Activated CD8-positive, alpha-beta memory T cell treated with anti-CD3 and anti-CD28 coated beads for 48 hours (primary cell): Measurements from ENCODE around the gene ZEB2.
"Not testable (repeated sequence)": the region's sequence is repeated elsewhere in the genome, so short reads cannot be mapped to it uniquely, and the experiment has no call there.

Experiments used
- DNase-seq, 3 experiments: peaks; one replicate each; pipeline ENCODE4 v3.0.0-alpha.2; 2020; ENCODE audit warnings: low read depth in 2 of 3, low spot score in 2 of 3

The ZEB2 gene

GRCh38 chr2:144389930-144390311, 130.0 kb downstream of the ZEB2 start:
- no peak for DNase-seq

DNA sequence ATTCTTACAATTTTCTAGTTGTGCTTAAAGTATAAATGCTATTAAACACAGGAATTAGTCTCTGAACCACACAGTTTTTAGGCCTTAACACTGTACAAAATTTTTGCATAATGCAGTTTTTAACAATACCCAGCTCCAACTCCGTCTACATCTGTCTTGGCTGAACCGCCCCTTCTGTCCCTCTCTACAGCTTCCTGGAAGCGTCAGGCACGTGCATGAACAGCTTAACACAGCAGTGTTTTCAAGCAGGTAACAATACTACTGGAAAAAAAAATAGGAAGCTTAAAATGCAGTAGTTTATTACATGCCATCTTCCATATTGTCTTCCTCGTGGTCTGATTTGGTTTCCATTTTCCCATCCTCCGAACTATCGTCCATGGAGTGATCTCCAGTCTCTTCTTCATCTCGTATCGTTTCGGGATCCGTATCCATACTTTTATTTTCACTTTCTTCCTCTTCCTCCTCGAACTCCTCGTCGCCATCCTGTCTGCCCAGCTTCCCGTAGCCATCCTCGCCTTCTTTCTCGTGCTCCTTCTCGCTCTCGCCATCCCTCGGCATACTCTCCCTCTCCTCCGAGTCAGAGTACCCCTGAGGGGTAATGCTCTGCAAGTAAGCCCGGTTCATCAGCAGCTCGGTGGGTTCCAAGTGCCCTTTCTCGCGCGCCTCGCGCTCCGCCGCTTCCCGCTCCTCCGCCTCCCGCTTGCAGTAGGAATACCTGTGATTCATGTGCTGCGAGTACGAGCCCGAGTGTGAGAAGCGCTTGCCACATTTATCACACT, 130.6 kb downstream of the ZEB2 start:
- no peak for DNase-seq

DNA sequence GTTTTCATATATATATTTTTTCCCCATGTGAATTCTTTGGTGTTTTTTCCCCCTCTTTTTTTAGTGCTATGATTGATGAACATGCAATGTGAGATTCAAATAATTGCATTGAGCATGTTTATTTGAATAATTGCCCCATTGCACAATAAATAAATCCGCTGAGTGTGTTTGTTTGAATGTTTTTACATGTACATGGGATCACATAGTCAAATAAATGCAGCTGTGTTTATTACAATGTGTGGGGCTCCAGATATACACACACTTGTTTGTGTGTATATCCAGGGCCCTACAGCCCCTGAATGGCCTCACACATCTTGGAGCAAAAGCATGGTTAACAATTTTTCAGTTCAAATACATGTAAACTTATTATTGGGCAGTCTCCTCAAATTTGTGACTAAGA, 134.5 kb downstream of the ZEB2 start:
- no peak for DNase-seq

GRCh38 chr2:144383571-144384100, 136.3 kb downstream of the ZEB2 start:
- no peak for DNase-seq

DNA sequence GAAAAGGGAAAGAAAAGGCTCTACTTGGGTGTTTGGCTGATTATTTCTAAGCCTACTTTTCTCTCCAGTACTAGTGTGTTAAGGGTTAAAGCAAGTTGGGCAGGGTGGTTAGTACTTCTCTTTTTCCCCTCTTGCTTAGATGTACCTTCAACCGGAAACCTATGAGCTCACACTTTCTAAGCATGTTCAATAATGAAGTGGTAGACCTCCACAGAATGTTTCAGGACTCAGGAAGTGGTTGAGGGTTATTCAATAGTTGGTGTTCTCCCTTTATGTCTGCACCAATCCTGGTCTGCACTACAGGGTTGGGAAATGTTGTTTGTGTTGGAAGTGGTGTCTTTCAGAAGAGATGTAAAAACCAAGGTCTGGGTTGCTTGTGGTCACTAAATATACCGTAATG, 137.1 kb downstream of the ZEB2 start:
- DNase-seq, result no peak

DNA sequence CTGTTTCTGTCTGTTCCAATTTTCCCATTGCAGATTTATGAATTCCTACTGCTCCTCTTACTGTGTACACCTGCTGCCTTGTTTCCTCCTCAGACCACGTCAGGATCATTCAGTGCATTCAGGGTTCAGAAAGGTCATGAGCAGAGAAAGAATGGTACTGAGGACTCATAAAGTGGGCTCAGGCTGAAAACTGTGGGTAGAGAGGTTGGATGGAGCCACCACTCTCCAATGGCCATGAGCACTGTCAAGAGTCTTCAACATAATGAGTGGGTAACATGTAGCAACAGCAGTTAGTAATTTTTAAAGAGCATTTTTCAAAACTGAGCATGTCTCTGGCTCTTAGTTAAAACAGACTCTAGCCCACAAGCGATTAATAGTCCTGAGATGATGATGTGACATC, 138.2 kb downstream of the ZEB2 start:
- no peak for DNase-seq

DNA sequence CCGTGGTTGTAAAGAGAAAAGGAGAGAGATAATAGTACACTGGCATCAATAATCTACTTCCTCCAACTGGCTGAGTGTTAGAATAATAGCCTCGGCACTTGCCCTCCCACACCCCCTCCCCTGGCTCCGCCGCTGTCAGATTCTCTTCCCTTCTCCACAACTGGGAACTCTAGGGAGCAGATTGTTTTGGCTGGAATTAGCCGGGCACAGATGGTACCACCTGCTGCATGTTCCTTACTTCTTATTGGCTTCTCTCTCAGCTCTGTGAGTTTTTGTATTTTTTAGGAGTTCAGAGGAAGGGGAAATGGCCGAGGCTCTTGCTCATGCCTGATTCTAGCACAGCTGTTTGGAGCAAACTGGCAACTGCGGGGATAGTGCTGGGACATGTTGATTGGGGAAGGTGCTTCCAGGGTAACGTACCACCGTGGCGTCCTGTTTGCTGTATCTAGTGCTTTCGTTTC, 140.0 kb downstream of the ZEB2 start:
- no peak for DNase-seq

- DNase-seq, result no peak
These were observed 141.4 kb downstream of the ZEB2 start for GRCh38 chr2:144378551-144378950.

DNA sequence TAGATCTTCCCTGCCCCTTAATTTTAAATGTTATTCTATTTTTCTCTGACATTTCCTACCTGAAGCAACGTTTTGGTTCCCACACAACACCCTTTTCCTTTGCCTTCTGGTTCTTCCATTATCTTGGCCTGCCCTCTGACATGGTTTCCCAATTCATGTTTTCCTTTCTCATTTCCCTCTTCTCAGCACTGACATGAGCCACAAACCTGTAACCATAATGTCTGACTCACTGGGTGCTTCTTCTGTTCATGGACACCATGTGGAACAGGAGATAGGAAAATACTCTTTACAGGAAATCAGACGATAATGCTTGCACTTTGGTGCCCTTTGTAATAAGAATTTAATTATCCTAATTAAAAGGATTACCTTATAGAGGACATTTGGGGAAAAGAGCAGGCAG, 142.0 kb downstream of the ZEB2 start:
- no peak for DNase-seq

GRCh38 chr2:144376926-144377325, 143.0 kb downstream of the ZEB2 start:
- DNase-seq, result no peak

- DNase-seq, result no peak
These were observed 143.5 kb downstream of the ZEB2 start for GRCh38 chr2:144376460-144376859.

GRCh38 chr2:144374163-144374661, 145.7 kb downstream of the ZEB2 start:
- no peak for DNase-seq

- no peak for DNase-seq
These were observed 147.4 kb downstream of the ZEB2 start for GRCh38 chr2:144372410-144373080.

DNA sequence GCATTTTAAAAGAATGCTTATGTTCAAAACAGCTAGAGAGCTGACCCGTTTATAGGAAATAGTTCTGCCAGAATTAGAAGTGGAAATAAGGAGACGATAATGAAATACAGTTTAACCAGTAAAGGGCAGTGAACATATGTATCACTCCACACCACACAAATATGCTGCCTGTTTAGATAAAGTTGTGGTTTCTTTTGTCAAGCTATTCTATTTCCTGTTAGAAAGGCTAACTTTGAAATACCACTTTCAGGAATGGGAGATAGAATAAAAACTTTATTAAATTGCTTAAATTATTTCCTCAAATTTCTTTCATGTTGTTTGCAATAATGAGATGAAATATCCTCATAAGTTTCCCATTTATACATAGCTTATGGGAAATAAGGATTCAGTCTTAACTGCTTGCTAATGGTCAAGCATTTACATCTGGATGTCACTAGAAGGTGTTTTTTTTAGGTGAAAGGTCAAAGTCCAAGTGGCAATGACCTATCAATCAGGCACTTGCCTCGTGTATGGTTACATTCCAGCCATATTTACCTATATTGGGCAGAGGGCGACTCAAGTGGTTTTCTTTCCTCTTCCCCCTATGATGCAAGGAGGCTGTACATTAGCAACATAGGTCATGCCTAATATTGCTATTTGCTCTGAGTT, 148.9 kb downstream of the ZEB2 start:
- no peak for DNase-seq

- DNase-seq, result no peak
These were observed 150.5 kb downstream of the ZEB2 start for GRCh38 chr2:144369416-144369815.

- no peak for DNase-seq
These were observed 153.0 kb downstream of the ZEB2 start for GRCh38 chr2:144366825-144367429.

GRCh38 chr2:144364944-144365738, 154.8 kb downstream of the ZEB2 start:
- DNase-seq, result no peak

DNA sequence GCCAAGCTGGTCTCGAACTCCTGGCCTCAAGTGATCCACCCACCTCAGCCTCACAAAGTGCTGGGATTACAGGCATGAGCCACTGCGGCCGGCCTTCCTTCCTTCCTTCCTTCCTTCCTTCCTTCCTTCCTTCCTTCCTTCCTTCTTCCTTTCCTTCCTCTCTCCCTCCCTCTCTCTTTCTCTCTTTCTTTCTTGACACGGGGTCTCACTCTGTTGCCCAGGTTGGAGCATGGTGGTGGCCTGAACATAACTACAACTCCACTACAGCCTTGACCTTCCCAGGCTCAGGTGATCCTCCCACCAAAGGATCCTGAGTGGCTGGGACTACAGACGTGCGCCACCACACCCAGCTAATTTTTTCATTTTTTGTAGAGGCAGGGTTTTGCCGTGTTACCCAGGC, 155.7 kb downstream of the ZEB2 start:
- DNase-seq, result not testable (repeated sequence)

DNA sequence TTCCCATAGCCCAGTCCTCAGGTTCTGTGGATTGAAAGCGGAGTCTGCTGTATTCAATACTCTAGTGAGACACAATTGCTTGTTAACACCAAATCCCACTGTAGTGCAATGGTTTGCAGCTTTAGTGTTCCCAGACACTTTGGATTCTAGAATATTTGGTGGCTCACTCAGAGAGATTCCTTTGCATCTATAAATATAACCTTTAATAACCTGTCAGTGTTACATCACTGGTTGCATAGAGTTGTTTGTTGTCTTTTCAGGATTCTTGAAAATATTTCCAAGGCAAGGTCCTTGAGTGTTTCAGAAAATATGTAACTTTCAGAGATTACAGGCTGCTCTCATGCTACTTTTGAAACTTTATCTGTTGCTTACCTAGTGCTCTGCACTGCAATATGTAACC, 157.5 kb downstream of the ZEB2 start:
- no peak for DNase-seq

- DNase-seq, result no peak
These were observed 158.2 kb downstream of the ZEB2 start for GRCh38 chr2:144361742-144362141.

GRCh38 chr2:144359684-144360083, 160.2 kb downstream of the ZEB2 start:
- DNase-seq, result no peak
